Fibroblast of lung (primary cell): ENCODE data around the gene FANCG. TPM values are rescaled to one million over a fixed set of nuclear protein-coding genes. Genes with fewer than 3 reads are reported as not detected.

Experiments used
- DNase-seq, 2 donors: peaks; one replicate each; pipeline versions ENCODE4 v3.0.0 to v3.0.0-alpha.2; 2010; ENCODE audit warnings: low read depth in 2 of 2
- H2AFZ ChIP-seq: 2 replicates; pipeline ENCODE4 v1.5.1; 2012; ENCODE audit warnings: low read length, control low read depth, inconsistent platforms
- H3K27ac ChIP-seq: 2 replicates; pipeline ENCODE4 v1.5.1; 2011; ENCODE audit warnings: low read length, control low read depth; ENCODE audit not compliant: insufficient read depth
- H3K27me3 ChIP-seq: 2 replicates; pipeline ENCODE4 v1.5.1; 2011; ENCODE audit warnings: mild to moderate bottlenecking, low read length; ENCODE audit not compliant: control insufficient read depth, insufficient read depth
- H3K36me3 ChIP-seq: 2 replicates; pipeline ENCODE4 v1.5.1; 2011; ENCODE audit warnings: low read length; ENCODE audit not compliant: control insufficient read depth, insufficient read depth
- H3K4me1 ChIP-seq: 2 replicates; pipeline ENCODE4 v1.5.1; 2011; ENCODE audit warnings: low read length; ENCODE audit not compliant: control insufficient read depth, insufficient read depth; ENCODE audit errors: extremely low read depth
- H3K4me2 ChIP-seq: 2 replicates; pipeline ENCODE4 v1.5.1; 2011; ENCODE audit warnings: low read length, control low read depth; ENCODE audit not compliant: insufficient read depth; ENCODE audit errors: extremely low read depth
- H3K4me3 ChIP-seq, 4 experiments: fragments of 200-600 bp in 1 of 4; sonication (generic) in 1 of 4; replicated peaks in 1 of 4; 2 replicates each; pipeline ENCODE4 v1.5.1; 2011 to 2016; ENCODE audit warnings: low read length in 4 of 4, low read depth in 3 of 4, mild to moderate bottlenecking in 3 of 4, control low read depth in 2 of 4, inconsistent platforms in 1 of 4, mixed read lengths in 1 of 4; ENCODE audit not compliant: insufficient read depth in 1 of 4; ENCODE audit errors: control extremely low read depth in 1 of 4
- H3K79me2 ChIP-seq: 2 replicates; pipeline ENCODE4 v1.5.1; 2012; ENCODE audit warnings: mild to moderate bottlenecking, low read length, inconsistent platforms; ENCODE audit not compliant: control insufficient read depth, insufficient read depth
- H3K9ac ChIP-seq: 2 replicates; pipeline ENCODE4 v1.5.1; 2011; ENCODE audit warnings: mild to moderate bottlenecking, low read length, control low read depth; ENCODE audit not compliant: insufficient read depth
- H3K9me3 ChIP-seq: 2 replicates; pipeline ENCODE4 v1.5.1; 2012; ENCODE audit warnings: low read depth, low read length; ENCODE audit not compliant: control insufficient read depth, insufficient read depth
- H4K20me1 ChIP-seq: 2 replicates; pipeline ENCODE4 v1.5.1; 2011; ENCODE audit warnings: low read length; ENCODE audit not compliant: control insufficient read depth, insufficient read depth; ENCODE audit errors: extremely low read depth
- CTCF ChIP-seq, 2 donors: IDR thresholded peaks in 1 of 2; conservative IDR thresholded peaks in 1 of 2; 1 replicate in 1 of 2; 2 replicates in 1 of 2; pipeline ENCODE4 v1.5.1; 2011 to 2012; ENCODE audit warnings: low read length in 2 of 2, control low read depth in 1 of 2, inconsistent platforms in 1 of 2, low read depth in 1 of 2, mild to moderate bottlenecking in 1 of 2
- EZH2 ChIP-seq: IDR thresholded peaks from 2 replicates; pipeline ENCODE4 v1.5.1; 2012; ENCODE audit warnings: low read length, control low read depth, mild to moderate bottlenecking; ENCODE audit errors: missing control alignments
- polyA plus RNA-seq, 2 donors: library from polyadenylated mRNA; depleted of rRNA in 1 of 2; stranded (reverse) in 1 of 2; unstranded in 1 of 2; fragments of >200 nt; gene quantifications; 2 replicates each; pipeline ENCODE4 v1.2.1, GENCODE V29; 2011 to 2012; ENCODE audit warnings: missing spikeins in 1 of 2
- total RNA-seq: library from RNA; depleted of rRNA; stranded (reverse); fragments of >200 nt; gene quantifications from 2 replicates; pipeline ENCODE4 v1.2.1, GENCODE V29; 2014

FANCG gene
- total and polyA plus RNA-seq, 2 donors (not counting 1 experiment from before 2014, with no cell fraction given), result 6.6 to 12.2 TPM

GRCh38 chr9:35114113-35114839 is 34.5 kb upstream of the FANCG start:
- DNase-seq, result peak; percentile 94 to 98
- Histone ChIP-seq H3K4me3 (peak overlapping the region; percentile 70 to 93 (median 82)), H3K9ac (peak overlapping the region; percentile 69), H2AFZ (peak overlapping the region; percentile 25), H3K4me2 (peak overlapping the region; percentile 100), H3K36me3 (no peaks in the 10 kb centered on the region), H3K27me3 (no peaks in the 10 kb centered on the region), H3K79me2 (peaks cover 32% of the 10 kb centered on the region), H3K4me1 (peaks cover 26% of the 10 kb centered on the region), H3K9me3 (no peaks in the 10 kb centered on the region), H3K27ac (peak overlapping the region; percentile 94), H4K20me1 (no peaks in the 10 kb centered on the region)
- TF ChIP-seq EZH2 (no peak), CTCF (conservative IDR thresholded peaks at IDR 0.05 in 1 of 2, IDR thresholded peaks at IDR 0.05 in 1 of 2; ENCODE audit: low read depth in 1 of 2, low read length in 2 of 2) (no peak)

DNA sequence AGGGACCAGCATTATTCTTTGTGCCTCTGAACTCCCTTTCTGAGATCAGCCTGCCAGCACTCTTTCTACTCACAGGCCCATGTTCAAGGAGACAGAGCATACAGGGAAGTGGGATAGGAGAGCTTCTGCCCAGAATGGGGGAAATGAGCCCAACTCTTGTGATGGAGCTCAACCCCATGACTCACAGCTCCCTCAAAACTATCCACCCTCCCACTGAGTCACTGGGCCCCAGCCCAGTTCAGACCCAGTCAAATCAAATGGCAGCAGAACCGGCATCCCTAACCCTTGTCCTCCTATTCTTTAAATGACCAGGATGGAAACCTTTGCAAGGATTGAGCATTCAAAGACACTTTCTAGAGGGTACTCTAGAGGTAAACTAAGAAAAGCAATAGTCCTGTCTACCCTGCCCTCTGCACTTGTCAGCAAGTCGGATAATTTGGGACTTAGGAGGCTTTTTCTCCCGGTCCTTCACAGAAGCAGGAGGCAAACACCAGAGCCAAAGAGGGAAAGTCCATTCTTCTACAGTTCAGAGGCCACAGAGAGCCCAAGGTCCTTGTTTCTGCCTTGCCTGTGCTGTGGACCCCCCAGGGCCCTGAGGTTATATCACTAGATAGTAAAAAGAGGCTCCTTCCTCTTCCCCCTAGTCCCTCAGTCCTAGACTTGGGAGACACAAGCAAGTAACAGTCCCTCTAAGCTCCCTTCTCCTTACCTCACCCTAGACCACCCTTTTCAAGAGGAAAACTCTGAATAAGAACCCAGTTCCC is 32.7 kb upstream of the FANCG start:
- Histone ChIP-seq H3K9ac (peak overlapping the region; percentile 58), H3K79me2 (peaks cover 36% of the 10 kb centered on the region), H3K4me1 (peaks cover 26% of the 10 kb centered on the region), H3K4me2 (peak overlapping the region; percentile 94), H3K27me3 (no peaks in the 10 kb centered on the region), H4K20me1 (no peaks in the 10 kb centered on the region), H3K9me3 (no peaks in the 10 kb centered on the region), H3K4me3 (peak overlapping the region; percentile 20 to 67 (median 50)), H2AFZ (no peak overlapping the region), H3K36me3 (no peaks in the 10 kb centered on the region), H3K27ac (peak overlapping the region; percentile 93)
- TF ChIP-seq EZH2 (no peak), CTCF (conservative IDR thresholded peaks at IDR 0.05 in 1 of 2, IDR thresholded peaks at IDR 0.05 in 1 of 2; ENCODE audit: low read depth in 1 of 2, low read length in 2 of 2) (no peak)
- peak; percentile 75 for DNase-seq
